Right lung (tissue), 5 donors: ENCODE results near the gene CXCR2. TPM values are rescaled to one million over a fixed set of nuclear protein-coding genes. Genes with fewer than 3 reads are reported as not detected.
"Not testable (repeated sequence)": the region's sequence is repeated elsewhere in the genome, so short reads cannot be mapped to it uniquely, and the experiment has no call there.

Source experiments
- DNase-seq, 2 donors: peaks; one replicate each; pipeline ENCODE4 v3.0.0-alpha.2; 2013
- polyA plus RNA-seq, 5 donors: library from polyadenylated mRNA; unstranded; fragments of 120-200 nt; gene quantifications; one replicate each; pipeline versions ENCODE4 v1.2.1 to v1.2.3, GENCODE V29; 2013; ENCODE audit warnings: inconsistent platforms in 1 of 5, low replicate concordance in 1 of 5; ENCODE audit not compliant: insufficient read length in 5 of 5, insufficient read depth in 1 of 5

CXCR2 gene
- polyA plus RNA-seq, 5 donors = 0.23 to 0.42 (median 0.34) TPM

DNA sequence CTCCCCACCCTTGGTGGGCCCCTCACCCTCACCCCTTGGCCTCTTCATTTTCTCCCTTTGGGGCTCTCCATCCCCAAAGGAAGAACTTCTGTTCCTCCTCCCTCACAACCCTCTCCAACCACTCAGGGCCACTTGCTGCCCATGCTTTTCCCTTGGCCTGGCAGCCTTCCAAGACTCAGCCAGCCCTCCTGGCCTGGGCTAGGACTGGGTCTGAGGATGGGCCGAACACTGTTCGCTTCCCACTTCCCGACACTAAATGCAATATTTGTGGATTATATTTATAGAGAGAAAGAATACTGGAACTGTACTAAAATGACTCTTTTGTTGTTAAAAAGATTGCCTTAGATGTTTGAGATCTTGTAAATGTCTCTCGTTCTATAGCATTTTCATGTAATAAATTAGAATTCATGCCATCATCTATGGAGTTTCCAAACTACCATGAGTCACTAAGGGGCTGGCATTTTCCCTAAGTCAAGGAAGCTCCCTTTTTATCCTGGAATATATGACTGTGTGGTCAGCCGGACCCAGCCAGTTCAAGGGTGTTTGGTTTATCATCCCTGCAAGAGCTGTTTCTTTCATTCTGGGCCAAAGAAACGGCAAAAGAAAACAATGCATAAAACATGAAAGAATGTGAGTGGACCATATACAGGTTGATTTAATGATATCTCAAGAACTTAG is 3.8 kb downstream of the CXCR2 start:
- no peak for DNase-seq

DNA sequence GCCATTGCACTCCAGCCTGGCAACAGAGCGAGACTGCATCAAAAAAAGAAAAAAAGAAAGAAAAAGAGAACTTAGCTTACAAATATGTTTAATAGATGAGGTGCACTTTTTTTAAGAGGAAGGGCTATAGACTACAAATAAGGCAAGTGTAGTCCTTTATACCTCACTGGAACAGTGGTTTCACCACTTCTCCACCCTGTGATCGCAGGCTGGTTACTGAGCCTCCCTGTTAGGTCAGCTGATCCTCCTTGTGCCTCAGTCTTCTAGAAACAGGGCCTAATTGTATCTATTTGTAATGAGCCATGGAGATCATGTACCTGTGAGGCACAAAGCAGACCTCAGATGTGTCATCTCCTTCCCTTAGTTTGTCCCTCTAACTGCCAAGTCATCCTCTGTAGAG is 4.5 kb downstream of the CXCR2 start:
- no peak for DNase-seq

DNA sequence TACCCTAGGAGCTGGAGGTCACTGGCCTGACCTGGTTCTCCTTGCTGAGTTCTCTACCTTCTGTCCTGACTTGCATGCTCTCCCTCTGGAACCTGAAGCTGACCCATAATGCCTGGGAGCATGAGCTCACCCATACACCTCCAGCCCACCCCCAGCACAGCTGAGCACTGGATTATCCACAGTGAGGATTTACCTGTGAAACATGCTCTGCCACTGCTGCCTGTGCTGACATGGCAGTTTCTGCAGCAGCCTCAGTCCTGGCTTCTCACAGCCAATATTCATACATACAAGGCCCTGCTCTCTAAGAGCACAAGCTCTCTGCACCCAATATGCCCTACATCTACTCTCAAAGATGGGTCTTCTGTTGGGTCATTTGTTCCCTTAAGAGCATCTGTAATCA is 5.0 kb downstream of the CXCR2 start:
- DNase-seq = no peak

DNA sequence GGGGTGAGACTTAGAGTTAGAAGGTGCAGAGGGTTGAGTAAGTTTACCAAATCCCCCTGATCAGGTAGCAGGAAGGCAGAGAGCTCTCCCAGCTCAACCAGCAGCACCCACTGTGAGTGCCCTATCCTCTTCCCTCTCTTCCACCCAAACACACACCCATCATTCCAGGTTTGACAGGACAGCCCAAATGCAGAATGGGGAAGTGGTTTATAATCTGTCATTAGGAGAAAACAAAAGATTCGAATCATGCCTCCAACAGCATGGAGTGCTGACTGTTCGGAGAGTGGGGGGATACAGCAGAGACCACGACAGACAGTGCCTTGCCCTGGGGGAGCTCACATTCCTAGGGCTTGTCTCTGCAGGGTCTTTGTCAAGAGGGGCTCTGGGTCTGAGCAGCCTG is 11.7 kb downstream of the CXCR2 start:
- DNase-seq = no peak

DNA sequence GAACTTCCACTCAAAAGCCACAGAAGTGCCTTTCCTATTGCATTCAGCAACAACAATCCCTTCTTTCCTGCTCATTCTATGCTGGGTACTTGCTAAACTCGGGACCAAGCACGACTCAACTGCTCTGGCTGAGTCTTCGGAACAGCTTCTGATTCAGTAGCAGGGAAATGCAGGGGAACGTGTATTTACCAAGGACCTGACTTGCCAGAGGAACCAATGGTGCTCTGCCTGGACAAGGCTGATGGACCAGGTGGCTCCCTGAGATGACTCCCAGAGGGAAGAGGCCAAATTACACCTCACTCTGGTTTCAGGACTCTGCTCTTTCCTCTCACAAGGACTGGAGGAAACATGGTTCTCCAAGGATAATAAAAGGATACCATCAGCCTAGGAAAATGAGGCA is 12.2 kb downstream of the CXCR2 start:
- no peak for DNase-seq

DNA sequence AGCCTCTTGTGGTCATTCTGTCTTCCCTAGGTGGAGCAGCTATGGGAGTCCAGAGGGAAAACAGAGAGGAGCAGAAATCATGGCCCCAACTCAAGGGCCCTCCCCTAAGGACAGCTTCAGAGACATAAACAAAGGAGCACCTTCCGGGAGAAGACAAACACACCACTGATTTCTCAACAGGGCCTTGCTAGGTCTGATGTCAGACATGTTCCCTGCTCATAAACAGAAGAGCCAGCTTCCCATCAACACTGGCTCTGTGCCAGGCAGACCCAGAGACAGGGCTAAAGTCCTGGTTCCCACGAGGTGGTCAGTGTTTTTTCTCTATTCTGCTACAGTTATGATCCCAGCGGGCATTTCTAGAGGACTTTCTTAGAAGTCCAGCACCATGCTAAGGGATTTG is 19.3 kb downstream of the CXCR2 start:
- no peak for DNase-seq

DNA sequence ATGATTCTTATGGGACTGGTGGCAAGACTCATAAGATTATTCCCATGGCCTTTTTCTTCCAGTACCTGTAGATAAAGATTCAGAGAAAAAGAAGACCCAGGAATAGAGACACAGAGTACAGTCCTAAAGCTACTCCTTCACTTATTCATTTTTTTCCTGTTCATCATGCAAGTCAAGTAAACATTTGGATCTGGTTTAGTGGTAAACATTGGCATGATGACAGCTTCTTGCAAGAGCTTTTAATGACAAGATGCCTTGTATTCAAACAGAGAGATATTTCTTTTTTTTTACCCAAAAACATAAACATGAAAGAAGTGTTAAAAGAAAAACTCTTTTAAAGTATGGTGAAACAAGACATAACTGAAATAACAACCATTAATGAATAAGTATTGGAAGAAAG is 20.2 kb downstream of the CXCR2 start:
- no peak for DNase-seq

DNA sequence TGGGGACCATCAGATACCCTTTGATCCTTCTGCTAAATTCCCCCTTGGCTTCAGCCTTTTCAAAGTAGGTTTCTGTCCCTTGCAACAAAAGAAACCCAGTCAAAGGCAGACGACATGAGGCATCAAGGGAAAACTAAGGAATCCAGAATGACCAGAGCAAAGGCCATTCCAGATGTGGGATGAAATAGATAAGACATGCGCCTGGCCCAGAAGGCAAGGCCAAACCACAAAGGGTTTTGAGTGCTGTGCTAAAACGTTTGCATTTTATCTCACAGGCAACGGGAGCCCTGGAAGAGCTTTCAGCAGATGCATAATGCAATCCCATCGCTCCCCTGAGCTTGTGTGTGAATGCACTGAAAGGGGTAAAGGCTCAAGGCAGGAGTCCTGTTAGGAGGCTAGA is 23.3 kb downstream of the CXCR2 start:
- no peak for DNase-seq

DNA sequence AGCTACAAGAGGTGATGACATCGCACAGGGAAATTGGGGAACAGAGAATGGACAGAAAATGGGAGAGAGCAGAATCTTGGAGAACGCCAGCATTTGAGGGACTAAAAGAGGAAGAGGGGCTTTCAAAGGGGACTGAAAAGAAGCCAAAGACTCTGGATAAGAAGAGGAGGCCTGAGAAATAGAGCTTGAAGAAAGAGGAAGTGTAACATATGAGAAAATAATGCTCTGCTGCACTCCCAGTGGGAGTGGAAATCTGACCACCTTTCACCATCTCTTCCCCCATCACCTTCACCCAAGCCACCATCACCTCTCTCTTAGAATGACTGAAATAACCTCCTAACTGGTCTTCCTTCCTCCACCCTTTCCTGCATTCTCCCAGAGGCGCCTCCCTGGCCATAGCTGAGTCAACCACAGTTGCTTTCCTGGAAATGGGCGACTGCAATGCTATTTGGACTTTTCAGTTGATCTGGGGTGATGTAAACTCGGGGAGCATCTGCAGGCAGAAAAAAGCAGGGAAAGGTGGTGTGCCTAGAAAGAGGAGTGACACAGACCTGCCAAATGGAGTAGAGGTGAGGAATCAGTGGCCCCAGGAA is 24.1 kb downstream of the CXCR2 start:
- no peak for DNase-seq

DNA sequence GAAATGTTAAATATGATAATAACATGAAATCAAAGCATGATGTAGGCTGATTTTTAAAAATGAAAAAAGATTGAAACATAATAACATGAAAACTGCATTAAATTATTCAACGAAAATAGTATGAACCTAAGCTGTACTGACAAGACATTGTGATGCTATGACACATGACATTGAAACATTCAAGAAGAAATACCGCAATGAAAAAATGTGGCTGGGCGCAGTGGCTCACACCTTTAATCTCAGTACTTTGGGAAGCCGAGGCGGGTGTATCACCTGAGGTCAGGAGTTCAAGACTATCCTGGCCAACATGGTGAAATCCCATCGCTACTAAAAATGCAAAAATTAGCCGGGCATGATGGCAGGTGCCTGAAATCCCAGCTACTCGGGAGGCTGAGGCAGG is 26.3 kb downstream of the CXCR2 start:
- DNase-seq = no peak

DNA sequence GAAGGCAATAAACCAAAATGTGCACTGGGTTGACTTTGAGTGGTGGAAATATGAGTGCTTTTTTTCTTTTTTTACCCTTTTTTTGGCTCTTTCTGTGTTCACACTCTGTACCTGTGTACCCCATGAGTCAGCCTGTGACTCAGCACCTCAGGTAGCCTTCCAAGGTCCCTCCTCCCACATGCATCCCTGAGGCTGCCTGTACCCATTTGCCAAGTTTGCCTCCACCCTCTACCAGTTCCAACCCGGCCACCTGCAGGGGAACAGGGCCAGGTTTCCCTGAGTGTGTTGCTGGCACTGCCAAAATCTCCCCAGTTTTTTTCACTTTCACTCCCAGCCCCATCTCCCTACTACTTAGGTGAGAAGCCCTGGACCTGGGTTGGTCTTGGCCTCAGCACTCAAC is 26.9 kb downstream of the CXCR2 start:
- no peak for DNase-seq

DNA sequence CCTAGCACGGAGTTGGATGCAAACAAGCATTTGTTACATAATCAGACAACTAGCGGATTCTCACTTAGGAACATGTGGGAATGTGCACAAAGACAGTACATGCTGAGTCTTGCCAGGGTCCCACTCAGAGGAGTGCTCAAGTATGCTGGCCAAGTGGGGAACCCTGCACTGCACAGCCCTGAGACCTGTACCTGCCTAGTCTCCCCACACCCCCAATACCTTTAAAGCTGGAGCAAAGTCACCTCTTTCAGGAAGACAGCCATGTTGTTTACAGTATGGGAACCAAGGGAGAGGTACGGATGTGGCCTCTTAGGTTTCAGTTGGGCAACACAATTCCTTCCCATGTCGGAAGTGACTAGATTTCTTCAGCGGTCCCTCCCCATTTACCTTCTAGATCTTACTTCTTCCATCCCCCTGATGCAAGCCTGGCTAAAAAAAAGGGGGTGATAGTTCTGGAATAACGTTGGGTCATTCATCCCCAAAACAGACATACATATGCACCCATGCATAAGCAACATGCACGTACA is 30.2 kb downstream of the CXCR2 start:
- DNase-seq = no peak

DNA sequence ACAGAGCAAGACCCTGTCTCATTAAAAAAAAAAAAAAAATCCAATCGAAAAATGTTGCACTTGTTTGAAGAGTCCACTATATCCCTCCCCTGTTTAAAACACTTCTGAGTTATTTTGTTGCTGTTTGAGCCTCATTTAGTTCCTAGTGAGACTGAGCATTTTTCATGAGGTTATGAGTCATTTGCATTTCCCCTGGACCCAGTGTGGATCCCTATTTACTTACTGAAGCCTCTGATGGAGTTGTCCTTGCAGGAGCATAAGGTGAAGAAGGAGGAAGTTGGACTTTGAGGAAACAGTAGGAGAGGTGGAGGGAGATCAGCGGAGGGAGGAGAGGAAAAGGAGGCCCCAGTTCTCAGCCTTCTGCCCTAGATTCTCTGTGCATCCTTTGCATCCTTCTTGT is 35.8 kb downstream of the CXCR2 start:
- DNase-seq = no peak

DNA sequence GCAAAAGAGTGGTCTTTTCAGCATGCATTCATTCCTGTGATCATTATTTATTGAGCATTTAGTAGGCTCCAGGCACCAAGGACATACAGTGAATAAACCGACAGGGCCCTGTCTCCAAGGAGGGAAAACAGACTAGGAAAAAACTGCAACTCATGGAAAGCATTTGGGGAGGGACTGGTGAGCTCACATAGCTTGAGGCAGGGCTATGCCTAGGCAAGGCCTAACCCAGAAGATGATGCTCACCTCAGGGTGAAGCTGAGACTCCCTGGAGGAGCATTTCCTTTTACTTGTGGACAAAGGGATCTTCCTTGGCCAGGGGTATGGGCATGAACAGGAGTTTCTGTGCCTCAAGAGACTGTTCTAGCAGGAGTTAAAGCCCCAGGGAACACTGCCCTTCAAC is 37.0 kb downstream of the CXCR2 start:
- no peak for DNase-seq

DNA sequence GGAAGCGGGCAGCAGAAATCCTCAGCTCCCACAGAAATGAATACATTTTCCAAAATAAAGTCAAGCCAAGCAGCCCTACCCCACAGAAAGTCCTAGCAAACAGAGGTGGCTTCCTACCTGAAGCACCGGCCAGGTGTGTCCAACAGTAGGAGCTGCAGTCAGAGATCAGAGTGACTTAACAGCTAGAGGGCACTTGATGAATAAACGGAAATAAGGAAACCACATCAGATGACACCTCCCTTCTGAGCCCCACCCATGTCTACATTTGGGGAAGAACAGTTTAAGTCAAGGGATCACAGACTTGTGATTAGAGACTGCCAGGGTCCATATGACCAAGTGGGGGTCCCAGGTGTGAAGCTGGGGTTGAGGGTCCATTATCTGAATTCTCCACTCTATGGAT is 41.0 kb downstream of the CXCR2 start, which contains the start of gene CXCR1:
TSS of gene CXCR1 (minus strand) at position 172 of the 400 bp plus-strand sequence. CDS start 1,751 bp downstream, outside the sequence.
- no peak for DNase-seq

DNA sequence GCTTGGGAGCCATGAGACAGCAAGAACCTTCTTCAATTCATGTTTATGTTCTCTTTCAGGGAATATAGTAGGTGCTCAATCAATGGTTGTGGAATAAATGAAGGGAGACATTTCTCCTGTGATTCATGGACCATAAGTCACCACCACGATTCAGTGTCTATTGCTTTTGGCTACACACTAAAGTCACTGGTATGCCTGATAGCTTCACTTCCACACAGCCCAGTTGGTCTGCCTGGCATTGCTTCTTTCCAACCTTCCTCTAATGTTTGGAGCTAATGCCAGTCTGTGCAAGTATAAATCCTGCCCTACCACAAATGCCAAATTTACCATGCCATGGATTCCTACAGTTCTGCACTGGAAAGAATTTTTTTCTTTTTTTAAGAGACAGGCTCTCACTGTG is 42.2 kb downstream of the CXCR2 start:
- no peak for DNase-seq

DNA sequence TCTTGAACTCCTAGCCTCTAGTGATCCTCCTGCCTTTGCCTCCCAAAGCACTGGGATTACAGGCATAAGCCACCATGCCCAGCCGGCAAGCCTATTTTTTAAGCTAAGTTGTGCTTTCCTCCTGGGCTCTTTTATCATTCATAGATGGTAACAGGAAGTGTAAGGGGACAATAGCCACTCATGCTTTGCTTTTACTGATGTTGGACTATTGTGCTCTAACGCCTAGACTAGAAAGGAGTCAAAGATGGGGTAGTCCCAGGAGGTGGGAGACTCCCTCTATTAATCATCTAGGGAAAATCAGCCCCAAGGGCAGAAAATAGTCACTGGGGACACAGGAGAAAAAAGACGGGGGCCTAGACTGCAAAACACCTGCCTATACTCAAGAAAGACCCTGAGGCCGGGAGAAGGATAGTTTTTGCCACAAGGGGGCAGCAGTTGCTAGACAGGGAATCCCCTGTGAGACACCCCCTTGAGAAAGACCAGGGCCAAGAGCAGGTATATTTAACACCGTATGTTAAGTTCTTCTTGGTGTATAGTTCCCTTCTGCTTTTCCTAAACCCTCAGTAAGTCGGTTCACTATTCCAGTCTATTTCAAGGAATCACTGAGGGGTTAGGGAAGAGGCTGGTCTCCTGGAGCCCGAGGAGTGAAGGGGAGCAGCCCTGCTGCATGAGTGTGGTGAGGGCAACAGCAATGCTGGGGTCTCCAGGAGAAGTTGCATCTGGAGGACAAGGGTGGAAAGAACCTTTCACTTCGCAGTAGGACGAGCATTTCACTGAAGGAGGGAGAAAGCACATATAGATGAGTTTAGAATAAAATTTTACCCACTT is 43.0 kb downstream of the CXCR2 start:
- peak; percentile 9 to 11 for DNase-seq

DNA sequence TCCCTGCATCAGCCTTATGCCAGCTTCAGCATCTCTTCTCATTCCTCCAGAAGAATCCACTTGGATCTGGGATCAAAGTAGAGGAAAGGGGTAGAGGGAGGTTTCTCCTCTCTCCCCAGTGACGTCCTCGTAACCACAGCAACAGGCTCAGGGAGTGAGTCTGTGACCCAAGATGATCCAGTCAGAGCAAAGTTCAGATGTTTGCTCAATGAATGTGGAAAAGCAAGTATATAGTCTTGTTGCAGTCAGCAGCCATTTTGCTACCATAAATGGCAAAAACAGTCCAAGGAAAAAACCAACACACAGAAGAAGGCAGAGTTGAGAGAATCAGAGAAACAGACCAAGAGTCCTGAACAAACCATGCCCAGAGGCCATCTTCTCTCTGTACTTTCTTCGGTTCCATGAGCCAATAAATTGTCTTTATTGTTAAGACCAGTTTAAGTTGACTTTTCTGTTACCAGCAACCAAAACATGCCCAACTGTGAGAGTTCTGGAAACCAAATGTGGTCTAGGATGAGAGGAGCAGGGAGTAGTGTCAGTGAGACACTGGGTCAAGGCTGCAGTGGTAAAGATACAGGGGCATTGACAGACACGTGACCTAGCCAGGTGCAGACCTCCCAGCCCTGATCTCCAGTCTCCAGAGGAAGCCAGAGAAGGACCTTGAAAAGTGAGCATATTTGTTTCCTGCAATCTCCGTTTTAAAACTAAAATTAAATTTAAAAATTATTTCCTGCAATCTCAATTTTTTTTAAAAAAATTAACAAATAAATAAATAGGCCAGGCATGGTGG is 44.1 kb downstream of the CXCR2 start:
- DNase-seq = no peak

DNA sequence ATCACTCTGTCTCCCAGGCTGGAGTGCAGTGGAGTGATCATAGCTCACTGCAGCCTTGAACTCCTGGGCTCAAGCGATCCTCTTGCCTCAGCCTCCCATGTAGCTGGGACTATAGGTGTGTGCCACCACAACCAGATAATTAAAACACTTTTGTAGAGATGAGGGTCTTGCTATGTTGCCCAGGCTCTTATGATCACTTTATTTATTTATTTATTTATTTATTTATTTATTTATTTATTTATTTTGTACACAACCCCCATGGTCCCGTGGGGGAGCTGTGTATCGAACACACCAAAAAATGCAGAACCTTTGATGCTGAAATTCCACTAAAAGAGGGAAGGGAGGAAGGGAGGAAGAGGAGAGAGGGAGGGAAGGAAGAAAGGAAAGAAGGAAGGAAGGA is 45.9 kb downstream of the CXCR2 start:
- not testable (repeated sequence) for DNase-seq

DNA sequence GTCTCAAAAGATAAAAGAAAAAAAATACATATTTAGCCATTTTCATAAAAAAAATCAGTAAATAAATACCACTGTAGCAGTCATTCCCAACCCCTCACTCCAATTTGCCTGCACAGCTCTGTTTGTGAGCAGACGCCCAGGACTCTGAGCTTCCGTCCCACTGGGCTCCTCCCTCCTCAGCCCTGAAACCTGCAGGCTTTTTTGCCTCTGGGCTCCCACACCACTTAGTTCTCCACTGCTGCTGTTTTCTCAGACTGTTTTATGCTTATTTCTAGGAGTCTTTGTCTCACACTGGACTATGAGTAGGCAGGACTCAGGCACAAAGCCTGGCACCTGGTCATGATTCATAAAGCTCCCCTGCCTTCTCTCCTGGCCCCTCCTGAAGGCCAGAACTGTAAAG is 47.0 kb downstream of the CXCR2 start:
- DNase-seq = no peak

DNA sequence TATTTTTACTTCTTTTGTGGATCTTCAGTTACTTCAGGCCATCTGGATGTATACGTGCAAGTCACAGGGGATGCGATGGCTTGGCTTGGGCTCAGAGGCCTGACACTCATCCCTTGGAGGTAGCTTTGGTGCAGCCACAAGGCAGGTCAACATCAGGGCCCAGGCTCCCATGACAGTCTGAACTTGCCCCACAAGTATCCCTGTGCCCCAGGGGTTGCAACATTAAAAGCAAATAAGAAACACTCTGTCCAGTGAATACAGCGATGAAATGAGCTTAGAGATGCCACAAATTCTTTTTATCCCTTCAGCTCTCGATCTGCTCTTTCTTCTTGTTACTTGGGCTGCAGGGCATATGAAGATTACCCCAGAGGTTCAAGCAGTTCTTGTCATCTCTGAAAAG is 54.0 kb downstream of the CXCR2 start:
- DNase-seq = no peak
